A673 (cell line): ENCODE data around the gene SMYD1. TPM values are rescaled to one million over a fixed set of nuclear protein-coding genes. Genes with fewer than 3 reads are reported as not detected.

Experiments
- BruUV-seq: library from RNA; stranded (reverse); fragments of 400-500 nt; replicated peaks from 2 replicates; lab custom pipeline; 2021; lab: Mats Ljungman, UMichigan
- CTCF ChIA-PET: fragments of 300-600 bp; sonication (Branson Sonifier 250); formaldehyde crosslinking; loops from one replicate; lab custom pipeline; 2022; ENCODE audit warnings: antibody characterized with exemption; lab: Charles Lee
- POLR2A ChIA-PET: fragments of 300-600 bp; sonication (Branson Sonifier 250); formaldehyde crosslinking; loops from one replicate; lab custom pipeline; 2022; ENCODE audit warnings: antibody characterized with exemption; ENCODE audit not compliant: low non-redundant PET; lab: Charles Lee
- DNase-seq: peaks from one replicate; pipeline ENCODE4 v3.0.0-alpha.2; 2015; ENCODE audit warnings: low spot score
- H3K27ac ChIP-seq: fragments of 200-600 bp; sonication (generic); 2 replicates; pipeline ENCODE4 v1.5.1; 2016; ENCODE audit warnings: mixed run types, low read depth, mild to moderate bottlenecking, mixed read lengths, antibody characterized with exemption, low read length; ENCODE audit not compliant: poor library complexity, severe bottlenecking
- H3K27me3 ChIP-seq: fragments of 200-600 bp; sonication (generic); replicated peaks from 2 replicates; pipeline ENCODE4 v1.6.1; 2017; ENCODE audit warnings: mixed run types, low read depth, mild to moderate bottlenecking, mixed read lengths, antibody characterized with exemption, low read length; ENCODE audit not compliant: insufficient read depth, poor library complexity
- H3K36me3 ChIP-seq: fragments of 200-600 bp; sonication (generic); 2 replicates; pipeline ENCODE4 v1.6.1; 2016; ENCODE audit warnings: mixed run types, mild to moderate bottlenecking, mixed read lengths, antibody characterized with exemption, low read length; ENCODE audit not compliant: insufficient read depth, poor library complexity, severe bottlenecking
- H3K4me1 ChIP-seq: fragments of 200-600 bp; sonication (generic); 2 replicates; pipeline ENCODE4 v1.6.1; 2017; ENCODE audit warnings: mixed run types, mild to moderate bottlenecking, mixed read lengths, antibody characterized with exemption, low read length; ENCODE audit not compliant: insufficient read depth, poor library complexity, severe bottlenecking
- H3K4me3 ChIP-seq: fragments of 200-600 bp; sonication (generic); 2 replicates; pipeline ENCODE4 v1.5.1; 2016; ENCODE audit warnings: low read depth, mixed run types, mild to moderate bottlenecking, mixed read lengths, low read length; ENCODE audit not compliant: poor library complexity, severe bottlenecking
- H3K9me3 ChIP-seq: fragments of 200-600 bp; sonication (generic); 2 replicates; pipeline ENCODE4 v1.6.1; 2016; ENCODE audit warnings: mixed run types, low read depth, mild to moderate bottlenecking, mixed read lengths, antibody characterized with exemption, low read length; ENCODE audit not compliant: poor library complexity, severe bottlenecking
- CTCF ChIP-seq: fragments of 300-800, 200-600 bp; sonication (generic); conservative IDR thresholded peaks from 2 replicates; pipeline ENCODE4 v1.5.1; 2017; ENCODE audit warnings: low read depth, mild to moderate bottlenecking, antibody characterized with exemption, low read length, moderate library complexity, mixed read lengths
- EZH2 ChIP-seq: fragments of 200-600 bp; sonication (generic); IDR thresholded peaks from 2 replicates; pipeline ENCODE4 v1.6.1; 2017; ENCODE audit warnings: borderline replicate concordance, low read depth, mild to moderate bottlenecking, mixed read lengths, antibody characterized with exemption, low read length; ENCODE audit not compliant: poor library complexity, severe bottlenecking
- intact Hi-C: fragments of 100-400 bp; cut with micrococcal nuclease; formaldehyde crosslinking; loops from one replicate; pipeline ENCODE4 v1.10.0; 2022; ENCODE audit not compliant: unreplicated experiment
- total RNA-seq: library from RNA; stranded (reverse); gene quantifications from 2 replicates; pipeline ENCODE4 v1.2.3, GENCODE V29; 2021

SMYD1 gene
- total RNA-seq, 1 experiment from 2014 or later, result not detected

GRCh38 chr2:88099798-88100488 lies 32.3 kb downstream of the SMYD1 start:
- no peak overlapping the region for H3K27ac ChIP-seq
- no peaks in the 10 kb centered on the region for H3K9me3 ChIP-seq
- intact Hi-C loops, result no loop called here
- H3K27me3 ChIP-seq, result no peaks in the 10 kb centered on the region
- ChIA-PET POLR2A (no interaction called here), CTCF (no interaction called here)
- H3K4me3 ChIP-seq, result no peak overlapping the region
- peaks cover 10% of the 10 kb centered on the region for H3K4me1 ChIP-seq
- no TSS peak for BruUV-seq
- DNase-seq, result peak; percentile 92
- no peaks in the 10 kb centered on the region for H3K36me3 ChIP-seq
- TF ChIP-seq CTCF (no peak), EZH2 (no peak)

GRCh38 chr2:88100489-88100858 lies 32.8 kb downstream of the SMYD1 start:
- BruUV-seq, result no TSS peak
- Histone ChIP-seq H3K4me1 (peaks cover 10% of the 10 kb centered on the region), H3K36me3 (no peaks in the 10 kb centered on the region), H3K27ac (no peak overlapping the region), H3K27me3 (no peaks in the 10 kb centered on the region), H3K4me3 (no peak overlapping the region), H3K9me3 (no peaks in the 10 kb centered on the region)
- TF ChIP-seq EZH2 (no peak), CTCF (no peak)
- ChIA-PET POLR2A (no interaction called here), CTCF (no interaction called here)
- intact Hi-C loops, result no loop called here
- no peak for DNase-seq

DNA sequence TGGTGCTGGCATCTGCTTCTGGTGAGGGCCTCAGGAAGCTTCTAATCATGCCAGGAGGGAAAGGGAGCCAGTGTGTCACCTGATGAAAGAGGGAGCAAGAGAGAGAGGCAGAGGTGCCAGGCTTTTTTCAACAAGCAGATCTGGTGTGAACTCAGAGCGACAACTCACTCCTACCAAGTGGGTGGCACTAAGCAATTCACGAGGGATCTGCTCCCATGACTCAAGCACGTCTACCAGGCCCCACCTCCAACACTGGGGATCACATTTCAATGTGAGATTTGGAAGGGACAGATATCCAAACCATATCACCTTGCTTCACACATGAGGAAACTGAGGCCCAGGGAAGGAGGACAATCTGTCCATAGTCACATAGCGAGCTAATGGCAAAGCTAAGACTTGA lies 41.2 kb downstream of the SMYD1 start:
- Histone ChIP-seq H3K9me3 (no peaks in the 10 kb centered on the region), H3K4me1 (no peaks in the 10 kb centered on the region), H3K4me3 (no peak overlapping the region), H3K36me3 (no peaks in the 10 kb centered on the region), H3K27me3 (peaks cover 8% of the 10 kb centered on the region), H3K27ac (no peak overlapping the region)
- DNase-seq, result no peak
- intact Hi-C loops, result no loop called here
- POLR2A ChIA-PET, result no interaction called here
- no TSS peak for BruUV-seq
- CTCF ChIA-PET, result no interaction called here
- no peak for TF ChIP-seq EZH2
- no peak for TF ChIP-seq CTCF
